Esophagus (tissue), 2 donors: ENCODE measurements around the gene ARIH2. TPM values are rescaled to one million over a fixed set of nuclear protein-coding genes. Genes with fewer than 3 reads are reported as not detected.

ENCODE experiments used
- H3K27ac ChIP-seq, 2 donors: one replicate each; pipeline ENCODE4 v1.5.1; 2013; ENCODE audit warnings: low read depth in 2 of 2, mild to moderate bottlenecking in 2 of 2, inconsistent platforms in 1 of 2, low read length in 1 of 2, moderate library complexity in 1 of 2
- H3K27me3 ChIP-seq, 2 donors: one replicate each; pipeline ENCODE4 v1.6.1; 2013; ENCODE audit warnings: low read length in 2 of 2, control low read depth in 1 of 2, mild to moderate bottlenecking in 1 of 2; ENCODE audit not compliant: insufficient read depth in 2 of 2, control insufficient read depth in 1 of 2
- H3K36me3 ChIP-seq, 2 donors: one replicate each; pipeline ENCODE4 v1.6.1; 2013; ENCODE audit warnings: low read length in 1 of 2; ENCODE audit not compliant: control insufficient read depth in 2 of 2, insufficient read depth in 2 of 2
- H3K4me1 ChIP-seq, 2 donors: one replicate each; pipeline ENCODE4 v1.6.1; 2013; ENCODE audit warnings: low read length in 1 of 2; ENCODE audit not compliant: control insufficient read depth in 2 of 2, insufficient read depth in 2 of 2
- H3K4me3 ChIP-seq, 2 donors: one replicate each; pipeline ENCODE4 v1.5.1; 2013; ENCODE audit warnings: low read length in 2 of 2, mild to moderate bottlenecking in 2 of 2, low read depth in 1 of 2, moderate library complexity in 1 of 2
- H3K9me3 ChIP-seq, 2 donors: one replicate each; pipeline ENCODE4 v1.6.1; 2013; ENCODE audit warnings: mild to moderate bottlenecking in 2 of 2, low read depth in 1 of 2, low read length in 1 of 2, moderate library complexity in 1 of 2; ENCODE audit not compliant: control insufficient read depth in 2 of 2, insufficient read depth in 1 of 2
- WGBS, 2 donors: extraction: QIAGEN DNeasy Blood & Tissue Kit; methylation state at CpG; one replicate each; pipeline ENCODE4 v1.1.7; 2013; 5-methylcytosine and 5-hydroxymethylcytosine counted together
- polyA plus RNA-seq, 2 donors: library from polyadenylated mRNA; stranded (reverse); fragments of 200-250 nt; gene quantifications; one replicate each; pipeline ENCODE4 v1.2.3, GENCODE V29; 2013
- donor health status: healthy with polysubstance abuse.
- donor health status: Bipolar disorder and iron deficiency.

ARIH2 gene
- polyA plus RNA-seq, 2 donors = 32.8 to 36.5 TPM

GRCh38 chr3:49027634-49028033 is 109.0 kb downstream of the ARIH2 start:
- Histone ChIP-seq H3K27me3 (no peaks in the 10 kb centered on the region), H3K4me1 (peaks cover 3 to 19% of the 10 kb centered on the region in 2 donors), H3K36me3 (peaks cover 11 to 47% of the 10 kb centered on the region in 2 donors), H3K27ac (peak overlapping the region in 1 of 2 donors; percentile 27), H3K4me3 (no peak overlapping the region), H3K9me3 (no peaks in the 10 kb centered on the region)
- 94 to 95% methylated on average over 9 of the region's 9 CpGs for WGBS, 2 donors

GRCh38 chr3:49028298-49028672 is 109.6 kb downstream of the ARIH2 start:
- Histone ChIP-seq H3K4me1 (peaks cover 0 to 15% of the 10 kb centered on the region in 2 donors), H3K36me3 (peaks cover 11 to 52% of the 10 kb centered on the region in 2 donors), H3K4me3 (peak overlapping the region; percentile 76 to 86), H3K9me3 (no peaks in the 10 kb centered on the region), H3K27me3 (no peaks in the 10 kb centered on the region), H3K27ac (peak overlapping the region; percentile 93 to 97)
- 72 to 75% methylated on average over 4 of the region's 4 CpGs for WGBS, 2 donors

- Histone ChIP-seq H3K4me1 (peaks cover 0 to 15% of the 10 kb centered on the region in 2 donors), H3K27ac (peak within 1 kb of the TSS; percentile 93 to 97)
Observed at GRCh38 chr3:49028673-49029562, 110.3 kb downstream of the ARIH2 start, which contains the start of gene IMPDH2. Gene IMPDH2, minus strand, starts transcription at chr3:49029398. Its CDS starts 48 bp downstream, at chr3:49029350.

GRCh38 chr3:49029563-49029884 is 110.9 kb downstream of the ARIH2 start:
- Histone ChIP-seq H3K9me3 (no peaks in the 10 kb centered on the region), H3K27me3 (no peaks in the 10 kb centered on the region), H3K36me3 (peaks cover 9 to 44% of the 10 kb centered on the region in 2 donors), H3K4me1 (peaks cover 0 to 15% of the 10 kb centered on the region in 2 donors), H3K27ac (peak overlapping the region; percentile 82 to 97), H3K4me3 (peak overlapping the region in 1 of 2 donors; percentile 76)
- 1 to 2% methylated on average over 7 of the region's 7 CpGs for WGBS, 2 donors

More at GRCh38 chr3:49028673-49029562, 110.3 kb downstream of the ARIH2 start, which contains the start of gene IMPDH2:
- 1% methylated on average over 55 of the region's 55 CpGs for WGBS, 2 donors
- Histone ChIP-seq H3K36me3 (peaks cover 11 to 50% of the 10 kb centered on the region in 2 donors), H3K4me3 (peak within 1 kb of the TSS; percentile 76 to 86), H3K27me3 (no peaks in the 10 kb centered on the region), H3K9me3 (no peaks in the 10 kb centered on the region)

GRCh38 chr3:49030321-49030720 is 111.7 kb downstream of the ARIH2 start:
- Histone ChIP-seq H3K36me3 (peaks cover 9 to 39% of the 10 kb centered on the region in 2 donors), H3K4me1 (peaks cover 0 to 11% of the 10 kb centered on the region in 2 donors), H3K27ac (no peak overlapping the region), H3K9me3 (no peaks in the 10 kb centered on the region), H3K4me3 (no peak overlapping the region), H3K27me3 (no peaks in the 10 kb centered on the region)
- WGBS, 2 donors = 93% methylated on average over 6 of the region's 6 CpGs

GRCh38 chr3:49032646-49033304 is 114.1 kb downstream of the ARIH2 start:
- H3K9me3 ChIP-seq = no peaks in the 10 kb centered on the region
- no peak overlapping the region for H3K27ac ChIP-seq
- peaks cover 0 to 7% of the 10 kb centered on the region in 2 donors for H3K4me1 ChIP-seq
- no peak overlapping the region for H3K4me3 ChIP-seq
- H3K27me3 ChIP-seq = no peaks in the 10 kb centered on the region
- peaks cover 9 to 24% of the 10 kb centered on the region in 2 donors for H3K36me3 ChIP-seq
- 84 to 87% methylated on average over 6 of the region's 6 CpGs for WGBS, 2 donors

- no peak overlapping the region for H3K4me3 ChIP-seq
- H3K9me3 ChIP-seq = no peaks in the 10 kb centered on the region
- H3K27ac ChIP-seq = no peak overlapping the region
- WGBS, 2 donors = 84 to 91% methylated on average over 2 of the region's 2 CpGs
- H3K36me3 ChIP-seq = peaks cover 9 to 24% of the 10 kb centered on the region in 2 donors
- H3K27me3 ChIP-seq = no peaks in the 10 kb centered on the region
- no peaks in the 10 kb centered on the region for H3K4me1 ChIP-seq
Observed at GRCh38 chr3:49034650-49035049, 116.0 kb downstream of the ARIH2 start.

- Histone ChIP-seq H3K9me3 (no peaks in the 10 kb centered on the region), H3K4me1 (no peaks in the 10 kb centered on the region), H3K36me3 (peaks cover 9 to 24% of the 10 kb centered on the region in 2 donors), H3K27ac (no peak overlapping the region), H3K27me3 (no peaks in the 10 kb centered on the region), H3K4me3 (no peak overlapping the region)
- 91 to 97% methylated on average over 3 of the region's 3 CpGs for WGBS, 2 donors
Observed at GRCh38 chr3:49035281-49035680, 116.6 kb downstream of the ARIH2 start.
